ENCODE data around the gene GALM. TPM values are rescaled to one million over a fixed set of nuclear protein-coding genes. Genes with fewer than 3 reads are reported as not detected.

The GALM gene
- polyA plus RNA-seq, 2 of the 4 experiments (the other 2 are of a cell fraction): 33.4 to 34.2 TPM

DNA sequence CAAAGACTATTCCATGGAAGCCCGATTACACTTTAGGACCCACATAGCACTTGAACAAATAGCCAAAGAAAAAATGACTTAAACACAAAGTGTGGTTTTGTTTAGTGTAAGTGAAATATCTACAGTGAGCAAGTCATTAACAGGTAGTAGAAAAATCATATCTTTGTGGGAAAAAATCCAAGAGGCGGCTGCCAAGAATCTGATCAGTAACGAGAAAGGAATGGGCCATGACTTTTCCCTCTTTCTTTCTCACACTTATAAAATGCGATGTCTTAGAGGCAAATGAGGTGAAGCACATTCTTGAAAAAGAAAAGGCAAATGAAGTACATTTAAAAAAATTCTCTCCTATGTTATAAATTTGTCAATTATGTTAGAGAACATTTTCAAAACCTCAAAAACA is 99.2 kb downstream of the GALM start:
- Histone ChIP-seq H3K9me3 (no peaks in the 10 kb centered on the region), H3K4me1 (no peaks in the 10 kb centered on the region), H3K27ac (no peak overlapping the region), H3K4me2 (no peak overlapping the region), H3K4me3 (no peak overlapping the region)
- no peak for TF ChIP-seq BCL3 (IDR thresholded peaks at IDR 0.05)
- TF ChIP-seq RCOR1 (IDR thresholded peaks at IDR 0.05; ENCODE audit: low read depth, low read length): no peak
- TF ChIP-seq ZNF302 (CRISPR knock-in tag; IDR thresholded peaks at IDR 0.05): no peak
- no peak for TF ChIP-seq CHD2 (IDR thresholded peaks at IDR 0.05; ENCODE audit: low read length, partially characterized antibody)
- no peak for TF ChIP-seq CTCF (IDR thresholded peaks at IDR 0.05)
- TF ChIP-seq EP300 (IDR thresholded peaks at IDR 0.05): no peak
- TF ChIP-seq BHLHE40 (IDR thresholded peaks at IDR 0.05; ENCODE audit: low read depth, low read length): no peak
- no peak for DNase-seq (ENCODE audit: low read depth in 1 of 2, low spot score in 1 of 2)
- no peak for FAIRE-seq
- ChIA-PET CTCF (interaction anchor here (0.6 kb wide), 1 partner anchor 75 kb away, joined by 3 read pairs; no protein-coding TSS in a partner anchor), POLR2A (interaction anchor here (8.7 kb wide), 1 partner anchor 14 kb away, joined by 72 read pairs; the partner anchor contains the start of gene SRSF7)
- no peak for ATAC-seq
- 70% methylated on average over 4 of the region's 4 CpGs for WGBS (ENCODE audit: missing lambda C conversion rate)

DNA sequence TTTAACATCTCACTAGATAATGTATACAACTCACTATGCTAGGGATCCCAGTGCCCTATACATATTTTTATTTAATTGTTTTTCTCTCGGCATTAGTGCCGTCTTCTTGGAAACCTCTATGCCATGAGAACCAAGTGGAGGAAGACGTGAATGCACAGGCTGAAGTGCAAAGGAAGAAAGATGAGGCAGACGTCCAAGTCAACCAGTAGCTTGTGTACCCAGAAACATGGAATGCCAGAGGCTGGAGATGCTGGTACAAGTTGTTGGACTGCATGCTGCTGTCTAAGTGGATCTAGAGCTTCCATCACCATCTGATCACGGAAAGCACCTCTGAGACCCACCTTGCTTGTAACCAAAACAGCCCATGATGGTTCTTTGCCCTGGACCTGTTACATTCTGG is 99.6 kb downstream of the GALM start:
- no peak for TF ChIP-seq CHD2 (IDR thresholded peaks at IDR 0.05; ENCODE audit: low read length, partially characterized antibody)
- no peak for TF ChIP-seq JUN (IDR thresholded peaks at IDR 0.05)
- no peak for TF ChIP-seq SMC3 (IDR thresholded peaks at IDR 0.05)
- no peak for TF ChIP-seq REST (IDR thresholded peaks at IDR 0.05)
- TF ChIP-seq ZSCAN20 (CRISPR knock-in tag; IDR thresholded peaks at IDR 0.05): no peak
- TF ChIP-seq FOXS1 (CRISPR knock-in tag; IDR thresholded peaks at IDR 0.05): no peak
- H3K4me1 ChIP-seq: no peaks in the 10 kb centered on the region
- WGBS (ENCODE audit: missing lambda C conversion rate): 72% methylated on average over 5 of the region's 5 CpGs
- H3K4me3 ChIP-seq: no peak overlapping the region
- FAIRE-seq: no peak
- DNase-seq (ENCODE audit: low read depth in 1 of 2, low spot score in 1 of 2): no peak
- no peak overlapping the region for H3K4me2 ChIP-seq
- H3K9me3 ChIP-seq: no peaks in the 10 kb centered on the region
- H3K27ac ChIP-seq: no peak overlapping the region
- POLR2A ChIA-PET: interaction anchor here (8.7 kb wide), 1 partner anchor 14 kb away, joined by 72 read pairs; the partner anchor contains the start of gene SRSF7
- CTCF ChIA-PET: no interaction called here
- no peak for ATAC-seq

DNA sequence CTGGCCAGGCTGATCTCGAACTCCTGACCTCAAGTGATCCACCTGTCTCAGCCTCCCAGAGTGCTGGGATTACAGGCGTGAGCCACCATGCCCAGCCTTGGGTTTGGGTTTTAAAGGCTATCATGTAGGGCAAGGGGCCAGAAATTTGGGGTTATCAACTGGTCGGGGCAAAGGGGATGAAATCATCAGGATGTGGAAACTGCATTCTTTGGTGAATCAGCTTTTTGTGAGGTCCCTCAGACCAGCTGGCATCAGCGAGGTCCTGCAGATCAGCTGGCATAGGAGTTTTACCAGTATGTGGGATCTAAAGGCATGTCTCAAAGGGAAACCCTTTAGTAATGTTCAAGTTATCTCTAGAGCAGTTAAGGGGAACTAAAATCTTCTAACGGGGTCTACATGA is 105.7 kb downstream of the GALM start:
- 43% methylated on average over 5 of the region's 5 CpGs for WGBS (ENCODE audit: missing lambda C conversion rate)
- ChIA-PET CTCF (interaction anchor here (0.6 to 2.1 kb wide), 5 partner anchors 10 to 31 kb away, joined by 3 to 9 read pairs (median 5); partner anchors contain the start of gene SRSF7), POLR2A (interaction anchor here (5.0 kb wide), 1 partner anchor 20 kb away, joined by 84 read pairs; the partner anchor contains the start of gene SRSF7)
- Histone ChIP-seq H3K9me3 (no peaks in the 10 kb centered on the region), H3K4me1 (peaks cover 11% of the 10 kb centered on the region; the same call in 2 of the 3 replicates), H3K4me2 (peak overlapping the region; percentile 49), H3K27ac (peak overlapping the region; percentile 6 to 65; a peak in 3 of 6 replicates), H3K4me3 (no peak overlapping the region)
- no peak for FAIRE-seq
- peak in 1 of 2 experiments; percentile 45; a peak in 1 of 4 replicates for TF ChIP-seq CEBPB (IDR thresholded peaks at IDR 0.05)
- no peak for TF ChIP-seq NFE2L2 (conservative IDR thresholded peaks at IDR 0.05; ENCODE audit: low read length)
- TF ChIP-seq BHLHE40 (IDR thresholded peaks at IDR 0.05; ENCODE audit: low read depth, low read length): no peak
- TF ChIP-seq TP53 (CRISPR knock-in tag; IDR thresholded peaks at IDR 0.05): no peak
- TF ChIP-seq HOXB5 (CRISPR knock-in tag; IDR thresholded peaks at IDR 0.05): no peak
- TF ChIP-seq ZSCAN20 (CRISPR knock-in tag; IDR thresholded peaks at IDR 0.05): no peak
- TF ChIP-seq NPAS2 (CRISPR knock-in tag; IDR thresholded peaks at IDR 0.05; ENCODE audit: borderline replicate concordance): no peak
- no peak for TF ChIP-seq SMC3 (IDR thresholded peaks at IDR 0.05)
- TF ChIP-seq FOSL2 (IDR thresholded peaks at IDR 0.05): no peak
- TF ChIP-seq FOSL2 (CRISPR knock-in tag; IDR thresholded peaks at IDR 0.05): peak; percentile 40
- TF ChIP-seq, protein P1, sequence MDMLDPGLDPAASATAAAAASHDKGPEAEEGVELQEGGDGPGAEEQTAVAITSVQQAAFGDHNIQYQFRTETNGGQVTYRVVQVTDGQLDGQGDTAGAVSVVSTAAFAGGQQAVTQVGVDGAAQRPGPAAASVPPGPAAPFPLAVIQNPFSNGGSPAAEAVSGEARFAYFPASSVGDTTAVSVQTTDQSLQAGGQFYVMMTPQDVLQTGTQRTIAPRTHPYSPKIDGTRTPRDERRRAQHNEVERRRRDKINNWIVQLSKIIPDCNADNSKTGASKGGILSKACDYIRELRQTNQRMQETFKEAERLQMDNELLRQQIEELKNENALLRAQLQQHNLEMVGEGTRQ (IDR thresholded peaks at IDR 0.05): no peak
- TF ChIP-seq MAFK (IDR thresholded peaks at IDR 0.05; ENCODE audit: partially characterized antibody): peak; percentile 42
- peak; percentile 65 to 71; a peak in 4 of 6 replicates for ATAC-seq
- DNase-seq (ENCODE audit: low read depth in 1 of 2, low spot score in 1 of 2): peak in 1 of 2 experiments; percentile 52
